SIG-M5 (cell line): ENCODE measurements around the gene CAPN15.
"Not testable (repeated sequence)": the region's sequence is repeated elsewhere in the genome, so short reads cannot be mapped to it uniquely, and the experiment has no call there.

ENCODE experiments used
- DNase-seq: peaks from one replicate; lab custom pipeline; 2025; lab: John Stamatoyannopoulos, UW

The CAPN15 gene

GRCh38 chr16:527015-527903 lies at the start of gene CAPN15:
CAPN15 (plus strand) TSS chr16:527712; CDS start chr16:546839, 19,127 bp downstream.
- peak; percentile 44 for DNase-seq

DNA sequence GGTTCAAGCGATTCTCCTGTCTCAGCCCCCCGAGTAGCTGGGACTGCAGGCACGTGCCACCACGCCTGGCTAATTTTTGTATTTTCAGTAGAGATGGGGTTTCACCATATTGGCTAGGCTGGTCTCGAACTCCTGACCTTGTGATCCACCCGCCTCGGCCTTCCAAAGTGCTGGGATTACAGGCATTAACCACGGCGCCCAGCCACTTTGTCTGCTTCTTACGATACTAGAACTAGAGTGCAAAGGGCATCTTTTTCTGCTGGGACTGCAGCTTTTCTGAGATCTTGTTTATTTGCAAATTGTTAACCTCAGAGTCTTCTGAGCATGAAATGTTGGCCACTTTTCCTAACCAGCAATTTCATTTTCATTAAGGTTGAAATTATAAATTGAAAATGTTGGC lies 49.2 kb upstream of the CAPN15 start:
- not testable (repeated sequence) for DNase-seq

DNA sequence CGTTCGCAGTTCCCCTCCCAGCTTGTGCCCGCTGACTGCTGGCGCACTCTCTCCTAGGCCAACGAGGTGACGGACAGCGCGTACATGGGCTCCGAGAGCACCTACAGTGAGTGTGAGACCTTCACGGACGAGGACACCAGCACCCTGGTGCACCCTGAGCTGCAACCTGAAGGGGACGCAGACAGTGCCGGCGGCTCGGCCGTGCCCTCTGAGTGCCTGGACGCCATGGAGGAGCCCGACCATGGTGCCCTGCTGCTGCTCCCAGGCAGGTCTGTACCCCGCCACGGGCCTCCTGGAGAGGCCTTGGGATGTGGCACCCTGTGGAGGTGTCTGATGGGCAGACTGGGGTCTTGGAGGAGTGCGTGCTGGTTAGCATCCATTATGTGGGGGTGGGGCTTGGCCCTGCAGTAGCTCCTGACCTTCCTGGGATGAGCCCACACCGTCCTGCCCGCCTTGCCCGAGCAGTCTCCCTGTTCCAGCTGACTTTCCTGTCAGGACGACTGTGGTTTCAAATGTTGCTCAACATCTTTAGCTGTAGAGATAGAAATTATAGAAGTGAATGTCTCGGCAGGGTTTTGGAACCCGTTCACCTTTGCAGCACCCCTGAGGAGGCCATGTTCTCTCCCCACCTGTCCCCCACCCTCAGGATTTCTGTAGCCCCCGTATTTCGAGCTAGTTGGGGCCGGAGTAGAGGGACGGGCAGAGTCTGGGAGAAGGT lies 44.9 kb upstream of the CAPN15 start:
- no peak for DNase-seq

DNA sequence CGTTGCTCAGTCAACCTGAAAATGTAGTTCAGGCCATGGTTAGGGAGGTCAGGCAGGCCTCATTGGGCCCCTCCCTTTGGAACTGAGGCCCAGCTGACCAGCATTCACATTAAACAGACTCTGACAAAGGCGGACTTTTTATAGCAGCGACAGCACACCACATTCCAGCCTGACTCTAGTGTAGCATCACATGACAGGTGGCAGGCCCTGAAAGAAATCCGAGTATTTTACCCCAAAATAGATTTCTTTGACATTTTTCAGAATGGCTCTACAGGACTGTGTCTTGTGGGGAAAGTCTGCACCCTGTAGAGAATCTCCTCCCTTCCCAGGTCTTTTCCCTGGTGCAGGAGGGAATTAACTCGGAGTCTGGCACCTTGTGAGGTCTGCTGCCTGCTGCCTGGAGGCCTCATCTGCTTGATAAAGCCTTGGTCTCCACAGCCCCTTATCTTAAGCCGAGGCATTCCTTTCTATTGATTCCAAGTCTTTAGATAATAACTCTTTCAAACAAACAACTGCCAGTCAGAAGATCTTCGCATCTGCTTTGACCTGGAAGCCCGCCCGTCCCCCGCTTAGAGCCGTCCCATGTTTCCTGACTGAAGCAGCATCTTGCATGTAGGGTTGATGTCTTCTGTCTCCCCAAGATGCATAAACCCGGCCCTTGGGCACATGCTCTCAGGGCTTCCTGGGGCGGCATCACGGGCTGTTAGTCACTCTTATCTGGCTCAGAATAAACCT lies 44.0 kb upstream of the CAPN15 start:
- DNase-seq = no peak

- DNase-seq = no peak
Measured at GRCh38 chr16:489606-490005, 37.9 kb upstream of the CAPN15 start.

DNA sequence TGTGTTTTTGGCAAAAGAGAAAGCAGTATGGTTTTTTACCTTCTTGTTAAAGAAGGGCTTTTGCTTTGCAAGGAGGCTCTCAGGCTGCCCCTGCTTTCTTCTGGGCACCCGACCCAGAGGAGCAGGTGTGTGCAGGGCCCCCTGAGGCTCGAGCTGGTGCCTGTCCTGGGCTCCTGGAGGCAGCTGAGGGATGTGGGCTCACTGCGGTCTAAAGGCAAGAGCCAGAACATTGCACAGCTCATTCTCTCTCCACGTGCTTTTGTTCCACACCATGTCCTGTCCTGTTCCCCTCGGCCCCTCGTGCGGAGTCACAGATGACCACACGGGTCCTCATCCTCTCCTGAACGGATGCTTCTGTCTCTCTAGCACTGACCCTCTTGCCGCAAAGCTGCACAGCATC lies 36.7 kb upstream of the CAPN15 start:
- DNase-seq = no peak

DNA sequence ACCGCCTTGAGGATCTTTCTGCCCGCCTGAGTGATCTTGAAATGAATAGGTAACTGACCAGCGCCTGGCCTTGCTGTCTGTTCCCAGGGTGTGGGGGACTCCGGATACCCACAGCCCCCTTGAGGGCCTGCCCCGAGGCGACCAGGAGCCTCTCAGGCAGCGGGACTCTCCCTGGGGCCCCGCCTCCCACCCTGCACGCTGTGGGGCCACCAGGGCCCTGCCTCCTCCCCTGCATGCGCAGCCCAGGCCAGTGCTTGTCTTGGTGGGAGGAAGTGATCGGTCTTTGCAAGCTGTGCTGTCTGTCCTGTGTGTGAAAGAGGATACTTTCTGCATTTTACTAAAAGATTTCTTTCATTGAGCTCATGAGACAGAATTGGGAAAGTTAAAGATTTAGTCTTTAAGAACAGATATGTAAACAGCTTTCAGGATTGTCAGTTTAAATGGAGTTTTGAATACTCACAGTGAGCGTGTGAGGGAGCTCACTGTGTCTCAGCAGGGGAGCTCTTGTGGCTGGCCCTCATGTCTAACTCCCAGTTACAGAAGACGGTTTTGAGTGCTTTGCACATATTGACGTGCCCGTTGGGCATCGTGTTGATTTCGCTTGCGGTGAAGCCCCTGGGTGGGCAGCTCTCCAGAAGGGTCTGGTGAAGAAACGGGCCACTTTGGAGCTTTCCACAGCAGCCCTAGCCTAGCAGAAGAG lies 36.1 kb upstream of the CAPN15 start:
- no peak for DNase-seq

- no peak for DNase-seq
Measured at GRCh38 chr16:492211-492875, 35.2 kb upstream of the CAPN15 start.

- not testable (repeated sequence) for DNase-seq
Measured at GRCh38 chr16:494676-495075, 32.8 kb upstream of the CAPN15 start.

DNA sequence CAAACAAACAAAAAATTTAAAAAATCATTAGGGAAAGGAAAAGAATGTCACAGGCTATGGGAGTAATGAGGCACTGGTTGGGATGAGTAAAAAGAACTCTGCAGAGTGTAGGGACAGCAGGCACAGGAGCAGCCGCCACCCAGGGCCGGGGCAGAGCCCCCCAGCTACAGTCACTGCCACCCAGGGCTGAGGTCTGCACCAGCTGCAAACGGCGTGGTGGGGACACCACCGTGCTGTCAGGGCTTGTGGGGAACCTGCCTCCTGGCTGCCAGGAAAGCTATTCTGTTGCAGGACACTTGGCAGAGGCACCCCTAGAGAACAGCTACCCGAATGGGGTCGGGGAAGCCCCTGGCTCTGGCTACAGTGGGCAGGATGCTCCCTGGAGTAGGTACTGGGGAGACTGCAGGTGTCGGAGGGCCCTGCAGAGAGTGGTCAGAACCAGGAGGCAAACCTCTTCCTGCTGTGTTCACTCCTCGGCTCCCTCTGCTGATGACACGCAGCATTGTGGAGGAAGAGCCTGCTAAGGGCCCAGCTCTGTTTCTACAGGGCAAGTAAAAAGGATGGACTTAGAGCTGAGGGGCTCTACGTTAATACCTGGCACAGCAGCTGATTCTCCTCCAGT lies 32.3 kb upstream of the CAPN15 start:
- DNase-seq = no peak

DNA sequence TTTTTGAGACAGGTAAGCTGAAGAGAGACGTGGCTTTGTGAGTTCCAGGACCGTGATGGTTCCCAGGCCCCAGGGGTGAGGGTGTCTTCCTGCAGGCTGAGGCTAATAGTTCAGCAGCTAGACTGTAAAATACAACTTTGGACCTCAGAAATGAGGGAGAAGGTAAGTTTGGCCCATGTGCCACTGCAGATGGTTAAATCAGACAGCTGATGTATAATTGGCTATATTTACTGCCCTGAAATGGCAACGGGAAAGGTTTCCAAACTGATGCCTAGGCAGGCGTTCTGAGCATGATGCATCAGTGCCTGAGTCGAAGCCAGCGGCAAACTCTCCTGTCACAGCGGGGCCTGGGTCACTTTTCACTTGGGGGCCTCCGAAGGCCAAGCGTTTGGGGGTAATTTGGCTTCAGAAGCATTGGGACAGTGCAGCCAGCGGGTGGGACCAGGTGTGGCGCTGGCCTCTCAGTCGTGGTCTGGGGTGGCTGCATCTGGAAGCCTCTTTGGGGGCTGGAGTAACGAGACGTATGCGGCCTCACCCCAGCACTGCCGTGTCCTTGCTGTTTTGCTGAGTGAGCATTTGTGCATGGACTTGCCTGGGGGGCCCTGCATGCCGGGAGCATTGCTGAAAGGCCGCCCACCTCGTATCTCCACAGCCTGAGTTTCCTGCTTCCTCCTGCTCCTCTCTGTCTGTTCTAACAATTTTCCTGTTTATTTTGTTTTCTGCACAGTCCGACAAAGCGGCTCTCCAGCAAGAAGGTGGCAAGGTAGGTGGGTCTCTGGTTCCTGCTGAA lies 31.2 kb upstream of the CAPN15 start:
- no peak for DNase-seq

GRCh38 chr16:497258-497657 lies 30.3 kb upstream of the CAPN15 start:
- DNase-seq = no peak

DNA sequence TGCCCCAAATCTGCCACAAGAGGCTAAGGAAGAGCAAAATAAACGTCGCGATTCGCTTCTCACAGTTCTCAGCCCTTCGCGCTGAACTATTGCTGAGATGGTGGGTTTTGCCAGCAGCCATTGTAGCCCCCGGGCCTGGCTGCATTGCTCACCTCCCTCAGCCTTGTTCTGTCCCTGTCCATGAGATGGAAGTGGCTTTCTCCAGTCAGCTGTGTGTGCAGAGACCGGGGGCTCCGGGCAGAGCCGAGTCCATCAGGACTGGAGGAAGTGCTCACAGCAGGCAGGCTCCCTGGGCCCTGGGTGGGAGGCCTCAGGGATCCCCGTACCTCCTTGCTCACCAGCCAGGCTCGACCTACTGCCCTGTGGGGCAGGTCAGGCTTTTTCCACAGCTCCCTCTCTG lies 27.6 kb upstream of the CAPN15 start:
- DNase-seq = no peak

DNA sequence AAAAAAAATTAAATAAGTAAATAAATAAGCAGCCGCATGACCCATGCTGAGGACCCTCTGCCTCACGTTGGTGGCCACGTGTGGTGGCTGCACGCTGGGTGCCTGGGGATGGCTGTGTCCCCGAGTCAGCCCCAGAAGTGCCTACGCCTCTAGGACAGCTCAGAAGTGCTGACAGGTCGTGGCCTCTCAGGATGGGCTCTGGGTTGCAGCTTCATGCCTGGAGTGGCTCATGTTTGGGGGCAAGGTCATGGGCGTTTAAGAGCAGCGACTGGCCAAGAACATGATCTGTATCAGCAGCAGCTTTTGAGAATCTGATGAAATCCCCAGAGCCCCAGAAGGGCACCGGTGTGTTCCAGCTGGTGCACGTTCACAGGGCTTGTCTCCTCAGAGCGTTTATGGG lies 26.8 kb upstream of the CAPN15 start:
- DNase-seq = no peak

DNA sequence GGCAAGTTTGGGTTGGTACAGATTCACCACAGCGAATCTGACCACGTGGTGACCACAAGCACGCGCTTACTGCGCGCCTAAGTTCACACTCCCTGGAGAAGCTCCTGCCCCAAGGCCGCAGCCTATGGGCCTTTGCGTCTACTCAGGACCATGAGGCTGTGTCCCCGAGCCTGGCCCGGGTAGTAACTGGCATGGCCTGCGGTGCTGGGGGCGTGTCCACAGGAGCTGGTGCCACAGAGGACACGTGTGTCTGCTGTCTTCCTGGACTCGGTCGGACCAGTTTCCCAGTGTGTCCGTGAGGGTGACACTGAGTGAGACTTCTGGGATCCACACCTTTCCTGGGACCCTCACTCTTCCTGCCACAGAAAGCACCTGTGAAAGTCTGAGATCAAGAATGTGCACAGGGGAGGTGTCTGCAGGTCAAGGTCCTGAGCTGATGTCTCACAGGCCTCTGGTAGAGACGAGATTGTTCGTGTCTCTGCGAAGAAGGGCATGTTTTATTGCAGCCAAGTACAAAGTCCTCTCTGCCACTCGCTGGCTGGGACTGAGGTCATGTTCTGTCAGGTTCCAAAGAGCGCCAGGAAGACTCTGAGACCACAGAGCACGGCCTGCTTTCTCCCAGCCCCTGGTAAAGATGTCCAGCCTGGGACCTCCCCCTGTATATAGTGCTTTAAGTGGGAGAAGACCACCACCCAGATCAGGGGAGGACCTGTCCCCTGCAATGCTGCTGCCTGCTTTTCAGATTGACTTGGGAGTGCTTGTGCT lies 25.2 kb upstream of the CAPN15 start:
- no peak for DNase-seq

DNA sequence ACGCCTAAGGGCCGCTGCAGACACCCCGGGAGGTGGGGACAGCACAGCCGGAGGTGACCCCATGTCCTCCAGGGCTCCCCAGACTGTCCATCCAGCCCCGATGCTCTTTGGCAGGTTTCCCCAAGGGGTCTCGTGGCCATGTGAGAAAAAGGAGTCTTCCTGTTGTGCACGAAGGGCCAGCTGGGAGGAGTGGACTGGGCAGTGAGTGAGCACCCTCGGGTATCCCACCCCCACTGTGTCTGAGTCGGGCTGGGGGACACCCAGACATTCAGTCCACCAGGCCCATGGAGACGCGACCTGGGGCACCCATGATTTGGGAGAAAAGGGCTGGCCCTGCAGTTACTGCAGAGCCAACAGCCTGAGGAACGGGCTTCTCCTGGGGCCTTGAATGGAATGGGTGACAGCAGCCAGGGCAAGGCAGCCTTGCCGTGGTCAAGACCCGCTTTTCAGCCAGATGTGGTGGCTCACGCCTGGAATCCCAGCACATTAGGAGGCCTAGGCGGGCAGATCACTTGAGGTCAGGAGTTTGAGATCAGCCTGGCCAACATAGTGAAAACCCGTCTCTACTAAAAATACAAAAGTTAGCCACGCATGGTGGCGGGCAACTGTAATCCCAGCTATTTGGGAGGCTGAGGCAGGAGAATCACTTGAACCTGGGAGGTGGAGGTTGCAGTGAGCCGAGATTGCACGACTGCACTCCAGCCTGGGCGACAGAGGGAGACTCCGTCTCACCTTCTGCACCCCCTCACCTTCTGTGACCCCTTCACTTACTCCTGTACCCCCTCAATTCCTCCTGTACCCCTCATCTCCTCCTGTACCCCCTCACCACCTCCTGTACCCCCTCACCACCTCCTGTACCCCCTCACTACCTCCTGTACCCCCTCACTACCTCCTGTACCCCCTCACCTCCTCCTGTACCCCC lies 24.1 kb upstream of the CAPN15 start:
- DNase-seq = no peak

GRCh38 chr16:505479-506245 lies 21.9 kb upstream of the CAPN15 start:
- no peak for DNase-seq

- DNase-seq = no peak
Measured at GRCh38 chr16:506246-506546, 21.3 kb upstream of the CAPN15 start.
